Heart right ventricle (tissue), 16 donors: Measurements from ENCODE around the gene UBE3B. TPM values are rescaled to one million over a fixed set of nuclear protein-coding genes. Genes with fewer than 3 reads are reported as not detected.

Experiments used
- ATAC-seq, 8 donors: fragments of 200-7000 bp; cut with Tn5 transposase; one replicate each; pipeline ENCODE4 v1.9.1; 2020; ENCODE audit warnings: mild to moderate bottlenecking in 8 of 8, moderate library complexity in 8 of 8, moderate number of reproducible peaks in 1 of 8
- DNase-seq, 2 donors: peaks; one replicate each; pipeline ENCODE4 v3.0.0-alpha.2; 2020
- H3K27ac ChIP-seq, 10 donors: fragments of 200-600 bp; sonication (generic) in 2 of 10; one replicate each; pipeline versions ENCODE4 v1.5.0 to v1.8.0; 2020 to 2022; ENCODE audit warnings: mild to moderate bottlenecking in 3 of 10
- H3K27me3 ChIP-seq, 7 donors: fragments of 200-600 bp; one replicate each; pipeline ENCODE4 v1.8.0; 2021 to 2022; ENCODE audit warnings: mild to moderate bottlenecking in 2 of 7
- H3K36me3 ChIP-seq, 9 donors: fragments of 200-600 bp; sonication (generic) in 1 of 9; one replicate each; pipeline versions ENCODE4 v1.5.0 to v1.8.0; 2020 to 2022; ENCODE audit warnings: mild to moderate bottlenecking in 2 of 9
- H3K4me1 ChIP-seq, 9 donors: fragments of 200-600 bp; sonication (generic) in 1 of 9; one replicate each; pipeline versions ENCODE4 v1.5.0 to v1.8.0; 2020 to 2022; ENCODE audit warnings: mild to moderate bottlenecking in 4 of 9
- H3K4me3 ChIP-seq, 10 donors: fragments of 200-600 bp; sonication (generic) in 2 of 10; one replicate each; pipeline versions ENCODE4 v1.5.0 to v1.8.0; 2020 to 2022; ENCODE audit warnings: mild to moderate bottlenecking in 7 of 10, moderate library complexity in 2 of 10
- H3K9me3 ChIP-seq, 11 donors: fragments of 200-600 bp in 10 of 11; sonication (generic) in 2 of 11; one replicate each; pipeline versions ENCODE4 v1.5.0 to v1.8.0; 2013 to 2022; ENCODE audit warnings: mild to moderate bottlenecking in 2 of 11, control low read depth in 1 of 11, moderate library complexity in 1 of 11
- WGBS, 2 donors: extraction: QIAGEN DNeasy Blood & Tissue Kit; methylation state at CpG; one replicate each; pipeline ENCODE4 v1.1.7; 2013; ENCODE audit warnings: inconsistent platforms in 1 of 2; 5-methylcytosine and 5-hydroxymethylcytosine counted together
- intact Hi-C, 10 donors: fragments of 100-400 bp; cut with DNase I; formaldehyde crosslinking; loops; one replicate each; pipeline versions ENCODE4 v1.11.1 to v1.14.2; 2022
- polyA plus RNA-seq, 2 donors: library from polyadenylated mRNA; stranded (reverse); fragments of 200-250 nt; gene quantifications; one replicate each; pipeline ENCODE4 v1.2.3, GENCODE V29; 2013
- total RNA-seq, 10 donors: library from RNA; stranded (reverse); fragmentation: NEBNext Ultra II Directional in 3 of 10; extraction: Animal tissue kit (Norgen Biotek cat#: 25700) in 3 of 10; gene quantifications; one replicate each; pipeline versions ENCODE4 v1.2.1 to v1.2.4, GENCODE V29; 2021 to 2023
- TF ChIP-seq, protein P1 (sequence below), 9 donors: fragments of 200-600 bp; sonication (generic) in 2 of 9; IDR thresholded peaks; one replicate each; pipeline versions ENCODE4 v1.5.0 to v1.8.0; 2021 to 2022; ENCODE audit warnings: antibody characterized with exemption in 9 of 9, mild to moderate bottlenecking in 5 of 9, moderate library complexity in 1 of 9
- donor health status: Arrhythmogenic right ventricular cardiomyopathy.
- donor health status: ischemic (EF 13 %, LVEDD 7.1; RV severe dilation, severe dysfunction).
- donor health status: healthy with polysubstance abuse.
- donor health status: DM: no; HTN: yes; CAD: no.
- donor health status: DM: no; HTN: no; CAD: no.
- donor health status: ischemic (EF 25% LVEDD 6.9; RV normal size, moderate dysfunction).
- donor health status: ischemic (EF 25% LVEDD 5.7; RV mildly dilated, moderate dysfunction).
- donor health status: healthy.
- donor health status: DM: yes; HTN: yes; CAD: no.
- donor health status: Ischemic cardiomyopathy.
- donor health status: ischemic (EF 35%, LVEDD 5.7; RV mildly dilated, moderate dysfunction).
- donor health status: nonischemic (EF 11% LVEDD 7.7; RV severe dilation, severe dysfunction).
- donor health status: DM: yes; HTN: yes; CAD: no.
- donor health status: PGD.
- donor health status: ischemic (EF 29% LVEDD 5.4; RV normal size, mild dysfunction).
- donor health status: nonischemic (EF 23%, LVEDD 6.1; RV moderate dilation, normal function).

Gene UBE3B
- total and polyA plus RNA-seq, 12 donors = 13.7 to 58.8 (median 55.5) TPM

DNA sequence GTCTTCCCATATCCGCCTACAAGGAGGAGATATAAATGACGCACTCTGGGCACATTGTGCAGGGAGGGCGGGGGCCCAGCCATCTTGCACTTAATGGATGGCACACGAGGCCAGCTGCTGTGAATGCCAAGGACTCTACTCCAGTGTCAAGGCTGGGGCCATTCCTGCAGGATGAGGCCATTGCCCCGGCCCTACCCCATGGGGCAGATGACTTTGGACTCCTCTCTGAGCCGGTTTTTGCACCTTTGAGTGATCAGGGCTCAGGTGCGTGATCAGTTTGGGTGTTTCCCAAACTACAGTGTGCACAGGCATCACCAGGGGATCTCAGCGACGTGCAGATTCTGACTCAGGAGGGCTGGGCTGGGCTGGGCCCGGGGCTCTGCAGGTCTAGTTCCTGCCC lies 79.8 kb downstream of the UBE3B start:
- Histone ChIP-seq H3K27ac (no peak overlapping the region), H3K36me3 (peaks cover 0 to 62% (median 4%) of the 10 kb centered on the region in 9 donors), H3K4me3 (no peak overlapping the region), H3K27me3 (peaks cover 0 to 7% (median 0%) of the 10 kb centered on the region in 7 donors), H3K9me3 (no peaks in the 10 kb centered on the region), H3K4me1 (no peaks in the 10 kb centered on the region)
- DNase-seq = no peak
- ATAC-seq = no peak
- TF ChIP-seq, protein P1, sequence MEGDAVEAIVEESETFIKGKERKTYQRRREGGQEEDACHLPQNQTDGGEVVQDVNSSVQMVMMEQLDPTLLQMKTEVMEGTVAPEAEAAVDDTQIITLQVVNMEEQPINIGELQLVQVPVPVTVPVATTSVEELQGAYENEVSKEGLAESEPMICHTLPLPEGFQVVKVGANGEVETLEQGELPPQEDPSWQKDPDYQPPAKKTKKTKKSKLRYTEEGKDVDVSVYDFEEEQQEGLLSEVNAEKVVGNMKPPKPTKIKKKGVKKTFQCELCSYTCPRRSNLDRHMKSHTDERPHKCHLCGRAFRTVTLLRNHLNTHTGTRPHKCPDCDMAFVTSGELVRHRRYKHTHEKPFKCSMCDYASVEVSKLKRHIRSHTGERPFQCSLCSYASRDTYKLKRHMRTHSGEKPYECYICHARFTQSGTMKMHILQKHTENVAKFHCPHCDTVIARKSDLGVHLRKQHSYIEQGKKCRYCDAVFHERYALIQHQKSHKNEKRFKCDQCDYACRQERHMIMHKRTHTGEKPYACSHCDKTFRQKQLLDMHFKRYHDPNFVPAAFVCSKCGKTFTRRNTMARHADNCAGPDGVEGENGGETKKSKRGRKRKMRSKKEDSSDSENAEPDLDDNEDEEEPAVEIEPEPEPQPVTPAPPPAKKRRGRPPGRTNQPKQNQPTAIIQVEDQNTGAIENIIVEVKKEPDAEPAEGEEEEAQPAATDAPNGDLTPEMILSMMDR (IDR thresholded peaks at IDR 0.05) = no peak
- intact Hi-C loops = no loop called here
- WGBS, 2 donors = 91 to 94% methylated on average over 10 of the region's 10 CpGs

DNA sequence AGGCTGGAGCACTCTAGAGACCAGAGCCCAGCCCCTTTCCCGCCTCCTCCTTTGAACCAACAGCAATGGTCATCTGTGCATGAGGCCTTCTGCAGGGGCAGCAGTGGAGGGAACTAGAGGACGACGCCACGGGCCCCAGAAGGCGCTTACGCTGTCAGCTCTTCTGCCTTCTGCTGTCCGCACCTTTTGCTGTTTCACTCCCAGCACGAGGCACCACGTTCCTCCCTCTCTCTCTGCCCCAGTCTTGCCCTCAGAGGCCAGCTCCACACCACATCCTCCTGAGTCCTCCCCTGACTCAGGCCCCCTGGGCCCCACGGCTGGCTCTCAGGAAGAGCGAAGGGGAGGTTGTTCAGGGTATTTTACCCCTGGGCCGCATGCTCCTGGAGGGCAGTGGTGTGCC lies 80.4 kb downstream of the UBE3B start:
- intact Hi-C loops = no loop called here
- H3K36me3 ChIP-seq = peaks cover 0 to 68% (median 7%) of the 10 kb centered on the region in 9 donors
- no peak overlapping the region for H3K27ac ChIP-seq
- no peak for ATAC-seq
- peaks cover 0 to 2% (median 0%) of the 10 kb centered on the region in 7 donors for H3K27me3 ChIP-seq
- TF ChIP-seq, protein P1 (IDR thresholded peaks at IDR 0.05) = no peak
- peaks cover 0 to 1% (median 0%) of the 10 kb centered on the region in 9 donors for H3K4me1 ChIP-seq
- H3K4me3 ChIP-seq = no peak overlapping the region
- WGBS, 2 donors = 80% methylated on average over 12 of the region's 12 CpGs
- DNase-seq = no peak
- H3K9me3 ChIP-seq = no peaks in the 10 kb centered on the region

DNA sequence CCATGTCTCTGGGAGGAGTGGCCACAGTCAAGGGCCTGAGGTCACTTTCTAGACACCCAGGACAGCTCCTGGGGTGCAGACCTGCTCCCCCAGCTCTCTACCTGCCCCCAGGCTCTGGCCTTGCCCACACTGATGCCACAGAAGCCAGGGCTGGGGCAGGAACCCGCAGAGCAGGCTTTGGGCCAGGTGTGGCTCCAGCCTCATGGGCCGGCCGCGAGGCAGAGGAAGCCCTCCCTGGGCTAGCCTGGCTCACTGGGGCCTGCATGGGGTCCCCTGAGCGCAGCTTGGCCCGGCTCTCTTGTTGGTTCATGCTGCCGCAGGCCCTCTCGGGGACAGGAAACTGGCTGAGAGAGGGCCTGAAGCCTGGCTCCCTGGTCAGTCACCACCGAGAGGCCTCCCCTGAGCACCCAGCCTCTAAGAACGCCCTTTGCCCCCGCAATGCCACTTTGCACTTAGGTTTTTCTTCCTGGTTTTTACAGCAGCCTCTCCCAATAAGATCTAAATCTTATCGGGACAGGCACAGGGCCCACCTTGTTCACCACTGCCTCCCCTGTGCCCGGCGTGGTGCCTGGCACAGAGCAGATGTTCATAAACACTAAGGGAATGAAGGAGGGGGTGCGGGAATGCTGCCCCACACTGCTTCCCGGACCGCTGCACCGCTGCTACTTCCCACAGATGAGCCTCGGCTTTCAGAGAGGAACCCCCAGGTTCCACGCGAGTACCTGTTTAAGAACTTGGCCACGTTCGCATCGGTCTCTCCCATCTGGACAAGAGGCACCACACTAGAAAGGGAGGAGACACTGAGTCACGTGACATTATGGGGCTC lies 81.2 kb downstream of the UBE3B start:
- DNase-seq (no peak), ATAC-seq (no peak)
- H3K27me3 ChIP-seq = no peaks in the 10 kb centered on the region
- no peaks in the 10 kb centered on the region for H3K9me3 ChIP-seq
- H3K4me1 ChIP-seq = peaks cover 0 to 9% (median 6%) of the 10 kb centered on the region in 9 donors
- 87 to 95% methylated on average over 25 of the region's 25 CpGs for WGBS, 2 donors
- peaks cover 0 to 75% (median 7%) of the 10 kb centered on the region in 9 donors for H3K36me3 ChIP-seq
- TF ChIP-seq, protein P1 (IDR thresholded peaks at IDR 0.05) = no peak
- no peak overlapping the region for H3K4me3 ChIP-seq
- H3K27ac ChIP-seq = no peak overlapping the region
- intact Hi-C loops = no loop called here

DNA sequence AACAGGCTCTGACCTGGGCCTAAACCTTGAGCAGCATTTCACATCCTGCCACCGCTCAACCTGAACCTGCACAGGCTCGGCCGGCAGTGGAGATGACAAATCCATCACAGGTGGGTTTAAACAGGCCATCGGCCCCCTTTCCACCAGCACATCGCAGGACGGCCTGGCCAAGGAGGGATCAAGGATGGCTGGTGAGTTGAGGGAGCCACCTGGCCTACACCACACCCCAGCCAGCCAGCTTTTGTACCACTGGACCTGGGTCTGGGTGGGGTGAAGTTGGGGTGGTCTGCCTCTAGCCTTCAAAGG lies 81.7 kb downstream of the UBE3B start:
- intact Hi-C loops = no loop called here
- Histone ChIP-seq H3K36me3 (peaks cover 0 to 77% (median 8%) of the 10 kb centered on the region in 9 donors), H3K4me1 (peaks cover 0 to 15% (median 6%) of the 10 kb centered on the region in 9 donors), H3K4me3 (no peak overlapping the region), H3K9me3 (no peaks in the 10 kb centered on the region), H3K27me3 (no peaks in the 10 kb centered on the region), H3K27ac (no peak overlapping the region)
- TF ChIP-seq, protein P1 (IDR thresholded peaks at IDR 0.05) = no peak
- no peak for DNase-seq
- ATAC-seq = no peak
- WGBS, 2 donors = 95% methylated on average over 6 of the region's 6 CpGs
